Measurements from ENCODE around the gene UGT1A9.

Gene UGT1A9

GRCh38 chr2:233758849-233759248 is 87.2 kb downstream of the UGT1A9 start:
- no peaks in the 10 kb centered on the region for H3K9me3 ChIP-seq (ENCODE audit: insufficient read depth, low read length, severe bottlenecking)
- no peaks in the 10 kb centered on the region for H4K20me1 ChIP-seq (ENCODE audit: insufficient read depth, low read length)
- H3K36me3 ChIP-seq (ENCODE audit: insufficient read depth, low read length), result no peaks in the 10 kb centered on the region
- H2AFZ ChIP-seq (ENCODE audit: low read depth, low read length), result no peak overlapping the region
- no peak overlapping the region for H3K9ac ChIP-seq (ENCODE audit: low read depth, low read length)
- TF ChIP-seq CTCF (IDR thresholded peaks at IDR 0.05; ENCODE audit: borderline replicate concordance, extremely low read depth, low read length, poor library complexity, severe bottlenecking) (no peak), EZH2 (IDR thresholded peaks at IDR 0.05; ENCODE audit: borderline replicate concordance, low read depth, low read length, severe bottlenecking) (no peak)
- H3K4me1 ChIP-seq (ENCODE audit: insufficient read depth, low read length), result no peaks in the 10 kb centered on the region
- H3K79me2 ChIP-seq (ENCODE audit: insufficient read depth, low read length), result no peaks in the 10 kb centered on the region
- no peak overlapping the region for H3K4me2 ChIP-seq (ENCODE audit: insufficient read depth, low read length)
- no peak overlapping the region for H3K4me3 ChIP-seq (ENCODE audit: low read depth in 1 of 2, low read length in 2 of 2)
- H3K27ac ChIP-seq (ENCODE audit: low read length), result no peak overlapping the region
- peaks cover 6% of the 10 kb centered on the region for H3K27me3 ChIP-seq (ENCODE audit: insufficient read depth, low read length, poor library complexity)
- no peak for DNase-seq
- ATAC-seq (ENCODE audit: insufficient read depth, low read depth), result no peak

- no peak for DNase-seq
- no peak for ATAC-seq (ENCODE audit: insufficient read depth, low read depth)
- H3K9me3 ChIP-seq (ENCODE audit: insufficient read depth, low read length, severe bottlenecking), result no peaks in the 10 kb centered on the region
- no peaks in the 10 kb centered on the region for H4K20me1 ChIP-seq (ENCODE audit: insufficient read depth, low read length)
- H3K4me2 ChIP-seq (ENCODE audit: insufficient read depth, low read length), result no peak within 1 kb of the TSS
- H3K4me1 ChIP-seq (ENCODE audit: insufficient read depth, low read length), result no peaks in the 10 kb centered on the region
- H3K4me3 ChIP-seq (ENCODE audit: low read depth in 1 of 2, low read length in 2 of 2), result no peak within 1 kb of the TSS
- no peaks in the 10 kb centered on the region for H3K79me2 ChIP-seq (ENCODE audit: insufficient read depth, low read length)
- TF ChIP-seq CTCF (IDR thresholded peaks at IDR 0.05; ENCODE audit: borderline replicate concordance, extremely low read depth, low read length, poor library complexity, severe bottlenecking) (no peak), EZH2 (IDR thresholded peaks at IDR 0.05; ENCODE audit: borderline replicate concordance, low read depth, low read length, severe bottlenecking) (no peak)
- no peaks in the 10 kb centered on the region for H3K36me3 ChIP-seq (ENCODE audit: insufficient read depth, low read length)
- no peak within 1 kb of the TSS for H3K9ac ChIP-seq (ENCODE audit: low read depth, low read length)
- peaks cover 10% of the 10 kb centered on the region for H3K27me3 ChIP-seq (ENCODE audit: insufficient read depth, low read length, poor library complexity)
- H3K27ac ChIP-seq (ENCODE audit: low read length), result no peak within 1 kb of the TSS
- H2AFZ ChIP-seq (ENCODE audit: low read depth, low read length), result no peak within 1 kb of the TSS
Measured at GRCh38 chr2:233760043-233760442, 88.3 kb downstream of the UGT1A9 start, which contains the start of gene UGT1A1. TSS of gene UGT1A1 (plus strand) at chr2:233760270. CDS start at chr2:233760288, 18 bp downstream.

- no peak overlapping the region for H3K4me3 ChIP-seq (ENCODE audit: low read depth in 1 of 2, low read length in 2 of 2)
- no peak for TF ChIP-seq CTCF (IDR thresholded peaks at IDR 0.05; ENCODE audit: borderline replicate concordance, extremely low read depth, low read length, poor library complexity, severe bottlenecking)
- no peak for TF ChIP-seq EZH2 (IDR thresholded peaks at IDR 0.05; ENCODE audit: borderline replicate concordance, low read depth, low read length, severe bottlenecking)
- no peaks in the 10 kb centered on the region for H3K9me3 ChIP-seq (ENCODE audit: insufficient read depth, low read length, severe bottlenecking)
- H3K27me3 ChIP-seq (ENCODE audit: insufficient read depth, low read length, poor library complexity), result peaks cover 10% of the 10 kb centered on the region
- no peak for DNase-seq
- no peak overlapping the region for H3K27ac ChIP-seq (ENCODE audit: low read length)
- H3K36me3 ChIP-seq (ENCODE audit: insufficient read depth, low read length), result no peaks in the 10 kb centered on the region
- H4K20me1 ChIP-seq (ENCODE audit: insufficient read depth, low read length), result no peaks in the 10 kb centered on the region
- H3K79me2 ChIP-seq (ENCODE audit: insufficient read depth, low read length), result no peaks in the 10 kb centered on the region
- no peak overlapping the region for H3K4me2 ChIP-seq (ENCODE audit: insufficient read depth, low read length)
- no peak for ATAC-seq (ENCODE audit: insufficient read depth, low read depth)
- no peak overlapping the region for H2AFZ ChIP-seq (ENCODE audit: low read depth, low read length)
- no peaks in the 10 kb centered on the region for H3K4me1 ChIP-seq (ENCODE audit: insufficient read depth, low read length)
- no peak overlapping the region for H3K9ac ChIP-seq (ENCODE audit: low read depth, low read length)
Measured at GRCh38 chr2:233761040-233761769, 89.5 kb downstream of the UGT1A9 start.

Measured in DND-41 (cell line).